Activated CD4-positive, CD25-positive, alpha-beta regulatory T cell treated with anti-CD3 and anti-CD28 coated beads, Interleukin-2, amount 50 U/mL, for 24 hours (primary cell): ENCODE results near the gene CRACDL.

Source experiments
- ATAC-seq, 2 donors: fragments of 150-1000 bp; cut with Tn5 transposase; one replicate each; pipeline ENCODE4 v1.10.0; 2021; ENCODE audit warnings: mild to moderate bottlenecking in 1 of 2, moderate library complexity in 1 of 2

CRACDL gene

DNA sequence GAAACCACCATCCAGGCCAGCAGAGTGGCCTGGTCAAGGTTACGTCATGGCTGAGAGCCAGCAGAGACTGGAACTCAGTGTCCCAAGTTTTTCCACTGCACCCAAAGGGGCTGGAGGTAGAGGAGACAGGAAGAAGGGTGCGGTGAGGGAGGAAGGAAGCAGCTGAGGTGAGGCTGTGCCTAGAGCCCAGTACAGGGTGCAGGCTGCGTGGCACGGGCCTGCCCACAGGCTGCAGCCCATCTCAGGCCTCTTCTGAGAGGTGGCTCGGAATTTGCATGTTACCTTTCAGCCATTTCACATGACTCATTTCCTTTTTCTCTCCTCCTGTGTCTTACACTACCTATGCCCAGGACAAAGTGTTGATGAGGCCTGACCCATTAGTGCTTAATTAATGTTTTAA lies 191.4 kb downstream of the CRACDL start:
- peak in 1 of 2 donors; percentile 30 for ATAC-seq
